NCI-H345 treated with DMSO at 0.1 percent for 48 hours (cell line): ENCODE measurements around the gene ARHGAP15.
A peak's percentile ranks its signal among the peaks of the same experiment; 100 is the strongest.

Experiments
- DNase-seq: peaks from one replicate; lab custom pipeline; 2025; ENCODE audit not compliant: unreplicated experiment; lab: John Stamatoyannopoulos, UW

ARHGAP15 gene

GRCh38 chr2:143611336-143611735 lies 482.1 kb downstream of the ARHGAP15 start:
- DNase-seq: no peak

- DNase-seq: no peak
Observed at GRCh38 chr2:143615562-143615961, 486.3 kb downstream of the ARHGAP15 start.

- DNase-seq: no peak
Observed at GRCh38 chr2:143616452-143616851, 487.2 kb downstream of the ARHGAP15 start.

DNA sequence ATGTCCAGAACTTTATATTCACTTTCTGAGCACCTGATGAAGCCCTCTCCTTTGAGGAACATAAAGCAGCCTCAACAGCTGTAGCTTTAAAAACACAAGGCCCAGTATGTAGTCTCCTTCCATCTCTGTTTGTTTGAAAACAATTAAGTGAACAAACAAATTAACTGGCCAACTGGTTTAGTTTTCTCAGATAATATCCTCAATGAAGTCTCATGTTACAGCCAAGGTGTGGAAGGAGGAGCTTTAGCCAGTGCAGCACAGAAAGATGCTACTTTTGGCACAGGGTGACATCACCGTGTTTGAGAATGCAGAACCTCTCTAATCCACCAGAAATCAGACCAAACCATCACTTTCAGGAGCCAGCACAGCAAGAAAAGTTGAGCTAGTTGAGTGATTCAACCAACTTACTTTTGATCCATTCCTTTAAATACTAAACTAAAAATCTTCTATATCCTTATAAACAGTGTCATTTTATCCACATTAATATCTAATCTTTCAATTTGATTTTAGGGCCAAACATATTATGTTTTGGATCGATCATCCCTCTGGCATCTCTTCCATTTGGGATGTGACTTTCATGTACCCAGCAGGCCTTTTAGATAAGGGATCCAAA lies 488.7 kb downstream of the ARHGAP15 start:
- DNase-seq: peak; percentile 44

GRCh38 chr2:143622106-143622505 lies 492.9 kb downstream of the ARHGAP15 start:
- no peak for DNase-seq

GRCh38 chr2:143623231-143623908 lies 494.2 kb downstream of the ARHGAP15 start:
- no peak for DNase-seq

DNA sequence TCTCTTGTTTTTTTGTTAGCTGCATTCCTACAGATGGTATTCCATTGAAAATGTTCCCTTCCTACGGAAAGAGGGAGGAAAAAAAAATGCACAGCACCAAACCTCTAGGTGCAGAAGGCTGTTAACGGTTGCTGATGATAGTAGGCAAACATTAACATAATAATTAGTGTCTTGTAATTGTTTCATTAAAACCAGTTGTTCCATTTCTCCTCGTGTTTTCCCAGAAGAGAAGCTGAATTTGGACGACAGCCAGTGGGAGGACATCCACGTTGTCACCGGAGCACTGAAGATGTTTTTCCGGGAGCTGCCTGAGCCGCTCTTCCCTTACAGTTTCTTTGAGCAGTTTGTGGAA lies 494.7 kb downstream of the ARHGAP15 start:
- no peak for DNase-seq

DNA sequence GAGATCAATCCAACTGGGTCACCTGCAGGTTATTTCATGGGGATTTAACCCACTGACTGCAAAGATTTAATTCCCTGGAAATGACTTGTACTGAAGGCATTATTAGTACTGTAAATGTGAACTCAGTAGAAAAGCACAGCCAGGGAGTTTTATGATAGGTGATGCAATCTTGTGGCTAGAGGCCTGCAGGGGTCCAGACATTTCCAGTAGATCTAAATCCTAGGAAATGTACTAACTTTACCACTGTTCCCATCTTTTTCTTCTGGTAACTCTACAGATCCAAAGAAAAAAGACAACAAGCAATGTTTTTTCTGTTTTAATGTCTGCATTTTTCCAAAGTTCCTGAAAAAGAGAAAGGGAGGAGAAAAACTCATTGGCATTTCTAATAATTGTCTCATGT lies 500.1 kb downstream of the ARHGAP15 start:
- no peak for DNase-seq

DNA sequence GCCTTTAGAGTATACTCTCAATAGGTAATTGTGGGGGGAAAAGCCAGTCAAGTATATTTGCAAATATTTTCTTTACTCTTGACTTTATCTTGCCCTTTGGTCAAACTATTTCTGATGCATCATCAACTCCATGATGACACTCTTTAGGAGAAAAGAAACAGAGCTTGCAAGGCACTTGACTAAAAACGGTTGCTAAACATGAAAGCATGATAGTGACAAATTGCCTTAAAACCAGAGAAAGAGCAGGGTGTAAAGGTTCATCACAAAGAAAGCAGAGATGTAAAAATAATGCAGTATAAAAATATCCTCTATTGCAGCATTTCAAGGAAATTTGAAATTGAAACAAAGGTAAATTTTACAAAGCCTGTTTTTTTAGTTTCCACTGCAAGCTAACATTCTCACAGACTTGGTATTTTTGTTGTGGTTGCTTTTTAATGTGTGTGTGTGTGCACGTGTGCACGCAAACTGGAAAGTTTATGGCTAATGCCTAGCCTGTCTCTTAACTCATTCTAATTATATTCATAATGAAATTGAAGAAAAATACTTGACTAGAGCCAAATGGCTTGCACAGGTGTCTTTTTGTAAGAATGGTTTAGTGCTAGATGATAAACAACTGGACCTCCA lies 503.6 kb downstream of the ARHGAP15 start:
- peak; percentile 96 for DNase-seq

GRCh38 chr2:143633419-143633818 lies 504.2 kb downstream of the ARHGAP15 start:
- DNase-seq: no peak

DNA sequence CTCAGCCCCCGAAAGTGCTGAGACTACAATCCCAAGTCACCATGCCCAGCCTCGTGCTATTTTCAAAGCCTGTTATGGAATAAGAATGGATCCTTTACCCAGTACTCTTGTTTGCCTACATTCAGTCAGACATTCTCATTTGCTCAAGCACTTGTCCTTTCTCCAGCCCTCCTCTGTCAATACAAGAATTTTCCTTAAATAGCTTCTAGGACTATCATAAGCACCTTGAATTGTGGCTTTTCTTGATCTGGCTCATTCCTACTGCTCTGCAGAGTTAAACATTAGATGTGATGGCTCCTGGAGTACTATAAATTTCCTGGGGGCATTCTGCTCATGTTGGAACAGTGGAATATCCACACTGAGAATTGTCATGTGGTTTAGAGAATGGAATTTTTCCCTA lies 506.1 kb downstream of the ARHGAP15 start:
- no peak for DNase-seq

- no peak for DNase-seq
Observed at GRCh38 chr2:143635936-143636335, 506.7 kb downstream of the ARHGAP15 start.

- DNase-seq: no peak
Observed at GRCh38 chr2:143640826-143641225, 511.6 kb downstream of the ARHGAP15 start.

DNA sequence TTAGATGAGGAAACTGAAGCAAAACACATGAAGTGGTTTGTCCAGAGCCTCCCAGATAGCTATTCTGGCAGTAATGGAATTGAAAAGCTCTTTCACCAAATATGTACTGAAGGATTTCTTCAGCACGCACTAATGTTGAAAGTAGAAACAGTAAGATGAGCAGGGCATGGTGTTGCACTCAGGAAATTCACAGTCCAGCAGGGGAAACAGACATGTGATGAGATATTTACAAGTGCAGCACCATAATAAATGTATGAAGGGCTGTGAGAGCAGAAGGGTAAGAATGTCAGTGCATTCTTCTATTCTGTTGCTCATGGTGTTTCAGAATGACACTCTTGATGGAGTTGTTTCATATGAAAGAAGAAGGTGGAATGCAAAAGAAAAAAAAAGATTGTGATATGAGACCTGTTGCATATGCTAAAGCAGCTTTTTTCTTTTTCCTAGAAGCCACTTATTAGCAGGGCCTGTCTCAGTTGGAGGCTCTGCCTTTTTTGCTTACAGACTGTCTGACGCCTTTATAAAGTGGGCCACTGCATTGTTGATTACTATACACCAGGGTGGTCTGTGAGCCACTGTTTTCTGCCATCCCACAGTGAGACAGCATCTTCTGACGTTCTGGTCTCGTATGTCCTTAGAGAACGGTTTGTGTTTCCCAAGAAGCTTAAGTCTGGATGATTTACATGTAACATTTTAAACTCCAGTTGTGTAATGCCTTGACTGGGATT lies 516.9 kb downstream of the ARHGAP15 start:
- DNase-seq: no peak

DNA sequence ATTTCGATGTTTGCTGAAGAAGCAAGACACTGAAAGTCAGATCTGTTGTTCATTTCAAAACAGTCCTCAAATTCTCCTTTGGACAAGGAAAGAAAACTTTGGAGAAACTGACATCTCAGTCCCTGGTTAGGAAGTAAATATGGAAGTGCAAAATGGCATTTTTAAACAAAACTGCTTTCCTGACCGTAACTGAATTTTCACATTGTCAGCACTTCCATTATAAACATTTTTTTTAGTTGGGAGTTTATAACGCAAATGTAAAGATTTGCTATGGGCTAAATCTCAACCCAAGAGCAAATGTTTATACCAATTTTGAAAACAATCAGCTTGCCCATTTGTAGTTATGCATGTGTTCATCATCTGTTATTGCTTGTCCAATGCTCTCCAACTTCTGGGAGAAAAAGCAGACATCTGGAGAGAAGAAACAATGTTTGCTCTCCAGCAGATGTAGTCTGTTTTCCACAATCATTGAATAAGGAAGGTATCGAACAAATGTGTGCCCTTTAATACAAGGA lies 520.1 kb downstream of the ARHGAP15 start:
- no peak for DNase-seq

DNA sequence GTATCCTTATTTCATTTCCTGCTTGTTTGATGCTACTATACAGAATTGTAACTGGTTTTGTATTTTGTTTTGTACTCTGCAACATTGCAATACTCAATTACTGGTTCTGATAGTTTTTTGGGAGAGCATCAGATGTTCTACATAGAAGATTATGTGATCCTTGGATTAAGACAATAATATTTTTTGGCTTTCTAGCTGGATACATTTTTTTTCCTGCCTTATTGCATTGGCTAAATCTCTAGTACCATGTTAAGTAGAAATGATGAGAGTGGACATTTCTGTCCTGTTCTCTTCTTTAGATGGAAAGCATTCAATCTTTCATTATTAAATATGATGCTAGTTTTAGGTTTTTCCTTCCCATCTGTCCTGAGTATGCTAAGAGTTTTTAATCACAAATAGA lies 523.5 kb downstream of the ARHGAP15 start:
- DNase-seq: no peak

- no peak for DNase-seq
Observed at GRCh38 chr2:143668234-143668633, 539.0 kb downstream of the ARHGAP15 start.

DNA sequence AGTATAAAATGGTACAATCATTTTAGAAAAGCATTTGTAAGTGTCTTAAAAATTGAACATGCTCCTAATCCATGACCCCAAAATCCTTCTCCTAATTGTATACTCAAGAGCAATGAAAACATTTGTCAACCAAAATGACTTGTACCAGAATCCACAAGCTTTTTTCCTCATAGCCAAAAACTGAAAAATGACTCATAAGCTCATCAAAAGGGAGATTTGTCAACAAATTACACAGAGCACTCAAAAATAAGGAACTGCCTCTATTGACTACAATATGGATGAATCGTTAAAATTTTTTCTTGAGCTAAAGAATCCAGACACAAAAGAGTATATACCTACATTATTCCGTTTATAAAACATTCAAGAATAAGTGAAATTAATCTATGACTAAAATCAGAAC lies 544.8 kb downstream of the ARHGAP15 start:
- DNase-seq: no peak

DNA sequence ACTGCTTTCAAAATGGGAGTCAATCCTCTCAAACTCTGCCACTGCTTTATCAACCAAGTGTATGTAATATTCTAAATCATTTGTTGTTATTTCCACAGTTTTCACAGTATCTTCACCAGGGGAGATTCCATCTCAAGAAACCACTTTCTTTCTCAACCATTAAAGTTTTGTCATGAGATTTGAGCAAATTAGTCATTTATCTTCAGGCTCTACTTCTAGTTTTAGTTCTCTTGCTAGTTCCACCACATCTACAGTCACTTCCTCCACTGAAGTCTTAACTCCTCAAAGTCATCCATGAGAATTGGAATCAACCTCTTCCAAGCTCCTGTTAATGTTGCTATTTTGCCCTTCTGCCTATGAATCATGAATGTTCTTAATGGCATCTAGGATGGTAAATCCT lies 545.8 kb downstream of the ARHGAP15 start:
- no peak for DNase-seq

- peak; percentile 51 for DNase-seq
Observed at GRCh38 chr2:143679617-143680016, 550.4 kb downstream of the ARHGAP15 start.

- DNase-seq: no peak
Observed at GRCh38 chr2:143680885-143681405, 551.7 kb downstream of the ARHGAP15 start.
